Activated CD4-positive, alpha-beta T cell treated with anti-CD3 and anti-CD28 coated beads, Interleukin-2, Interleukin-6, amounts not matched to agents 100 ng/mL and 50 ng/mL, durations not matched to agents 16 hours and 8 hours (primary cell): ENCODE measurements around the gene AMBRA1.
"Not testable (repeated sequence)": the region's sequence is repeated elsewhere in the genome, so short reads cannot be mapped to it uniquely, and the experiment has no call there.

Source experiments
- DNase-seq: peaks from one replicate; pipeline ENCODE4 v3.0.0-alpha.2; 2020

Gene AMBRA1

DNA sequence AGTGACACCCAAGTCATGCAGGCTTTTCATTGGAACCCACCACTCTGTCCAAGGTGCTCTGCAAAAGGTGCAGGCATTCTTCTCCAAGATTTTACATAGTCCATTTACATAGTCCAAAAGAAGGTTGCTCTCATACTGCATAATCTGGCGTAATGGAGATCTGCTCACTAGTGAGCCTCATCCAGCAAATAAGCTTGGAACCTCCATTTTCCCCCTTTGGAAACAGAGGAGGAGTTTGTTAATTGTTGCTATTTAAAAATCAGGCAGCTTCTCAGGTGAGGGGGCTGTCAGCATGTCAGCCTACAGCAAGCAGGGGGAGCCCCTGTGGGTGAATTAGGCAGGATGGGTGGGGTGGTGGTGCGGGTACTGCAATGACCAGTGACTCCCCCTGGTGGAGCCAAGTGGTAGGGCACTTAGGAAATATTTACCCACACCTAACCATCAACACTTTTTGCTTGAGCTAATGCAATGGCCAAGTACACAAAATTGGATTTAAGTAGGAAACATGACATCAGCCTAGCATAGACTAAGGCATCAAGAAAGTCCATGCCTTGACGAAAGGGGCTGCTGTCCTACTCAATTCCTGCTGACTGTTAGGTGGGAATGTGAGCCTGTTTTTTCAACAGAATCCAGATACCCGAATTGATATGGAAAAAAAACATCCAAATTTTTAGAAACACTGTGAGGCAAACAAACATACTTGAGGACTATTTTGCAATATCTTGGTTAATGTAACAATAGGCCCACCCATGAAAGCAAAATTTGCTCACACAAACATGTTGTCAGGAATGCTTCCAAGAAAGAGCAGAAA, 64.5 kb downstream of the AMBRA1 start:
- peak; percentile 79 for DNase-seq

- peak; percentile 12 for DNase-seq
Measured at GRCh38 chr11:46528445-46529094, 65.3 kb downstream of the AMBRA1 start.

DNA sequence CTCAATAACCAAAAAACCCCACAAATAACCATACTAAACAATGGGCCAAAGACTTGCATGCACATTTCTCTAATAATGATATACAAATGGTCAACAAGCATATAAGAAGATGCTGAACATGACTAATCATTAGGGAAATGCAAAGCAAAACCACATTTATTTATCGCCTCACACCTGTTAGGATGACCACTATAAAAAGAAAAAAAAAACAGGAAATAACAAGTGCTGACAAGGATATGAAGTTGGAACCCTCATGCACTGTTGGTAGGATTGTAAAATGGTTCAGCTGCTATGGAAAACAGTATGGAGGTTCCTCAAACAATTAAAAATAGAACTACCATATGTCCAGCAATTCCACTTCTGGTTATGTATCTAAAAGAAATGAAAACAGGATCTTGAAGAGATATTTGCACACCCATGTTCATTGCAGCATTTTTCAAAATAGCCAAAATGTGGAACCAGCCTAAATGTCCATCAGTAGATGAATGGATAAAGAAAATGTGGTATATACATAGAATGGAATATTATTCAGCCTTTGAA, 66.2 kb downstream of the AMBRA1 start:
- no peak for DNase-seq

- DNase-seq, result no peak
Measured at GRCh38 chr11:46526216-46527215, 67.3 kb downstream of the AMBRA1 start.

DNA sequence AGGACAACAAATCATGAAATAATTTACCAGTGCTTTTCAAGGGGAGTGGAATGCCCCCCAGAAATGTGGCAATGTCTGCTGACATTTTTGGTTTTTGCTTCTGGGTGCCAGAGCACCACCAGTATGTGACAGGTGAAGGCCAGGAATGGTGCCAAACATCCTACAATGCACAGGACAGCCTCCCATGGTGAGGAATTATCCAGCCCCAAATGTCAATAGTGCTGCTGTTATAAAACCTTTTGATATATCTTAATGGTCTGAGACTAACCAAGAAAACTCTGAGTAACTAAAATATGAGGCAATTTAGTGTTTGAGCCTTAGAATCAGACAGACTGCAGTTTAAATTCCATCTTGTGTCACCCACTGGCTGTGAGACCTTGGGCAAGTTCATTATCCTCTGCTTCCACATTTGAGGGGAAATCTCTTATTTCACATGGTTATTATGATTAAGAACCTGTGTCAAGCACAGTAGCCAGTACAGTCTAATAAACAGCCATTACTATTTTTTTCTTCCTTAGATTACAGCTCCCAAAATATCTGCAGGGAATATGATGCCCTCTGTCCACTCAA, 69.5 kb downstream of the AMBRA1 start:
- DNase-seq, result no peak

DNA sequence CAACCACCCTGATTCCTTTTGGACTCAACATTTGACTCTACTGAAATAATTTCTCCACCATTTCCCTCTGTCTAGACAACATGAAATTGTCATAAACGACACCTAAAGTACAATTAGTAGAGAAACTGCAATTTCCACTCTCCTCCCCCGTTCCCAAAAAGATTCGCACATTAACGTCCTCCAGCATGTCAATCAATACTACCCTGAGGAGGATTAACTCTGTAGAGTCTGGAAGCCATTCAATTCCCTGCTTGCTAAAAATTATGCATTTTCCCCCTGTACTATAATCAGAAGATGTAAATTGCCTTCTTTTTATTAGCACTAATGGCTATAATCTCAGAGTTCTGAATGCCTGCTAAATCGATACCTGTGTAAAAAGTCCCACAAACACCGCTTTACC, 70.5 kb downstream of the AMBRA1 start:
- DNase-seq, result no peak

DNA sequence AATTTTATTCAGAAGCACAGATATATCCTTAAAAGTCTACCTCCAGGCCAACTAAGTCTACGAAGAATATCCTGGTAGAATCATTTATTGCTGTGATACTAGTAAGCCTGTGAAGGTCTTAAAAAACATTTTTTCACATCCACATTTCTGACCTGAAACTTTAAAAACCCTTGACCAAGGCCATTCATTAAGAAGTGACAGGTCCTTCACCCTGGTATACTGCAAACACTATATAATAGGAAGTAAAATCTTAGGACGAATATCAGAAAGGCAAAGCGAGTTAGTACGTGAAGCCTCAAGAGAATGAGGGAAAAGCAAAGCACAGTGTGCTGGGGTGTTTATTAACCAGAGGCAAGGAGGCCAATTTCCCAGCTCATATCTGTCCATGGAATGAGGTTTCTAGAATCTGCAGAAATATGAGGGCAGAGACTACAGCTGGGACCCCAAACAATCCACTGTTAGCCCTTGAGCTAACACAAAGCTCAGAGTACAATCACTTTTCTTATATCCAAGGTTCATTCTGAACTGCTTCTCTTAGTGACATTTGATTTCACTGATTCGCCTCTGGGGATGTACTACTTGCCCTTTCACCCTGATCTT, 71.0 kb downstream of the AMBRA1 start:
- DNase-seq, result no peak

- no peak for DNase-seq
Measured at GRCh38 chr11:46521961-46522681, 71.7 kb downstream of the AMBRA1 start.

DNA sequence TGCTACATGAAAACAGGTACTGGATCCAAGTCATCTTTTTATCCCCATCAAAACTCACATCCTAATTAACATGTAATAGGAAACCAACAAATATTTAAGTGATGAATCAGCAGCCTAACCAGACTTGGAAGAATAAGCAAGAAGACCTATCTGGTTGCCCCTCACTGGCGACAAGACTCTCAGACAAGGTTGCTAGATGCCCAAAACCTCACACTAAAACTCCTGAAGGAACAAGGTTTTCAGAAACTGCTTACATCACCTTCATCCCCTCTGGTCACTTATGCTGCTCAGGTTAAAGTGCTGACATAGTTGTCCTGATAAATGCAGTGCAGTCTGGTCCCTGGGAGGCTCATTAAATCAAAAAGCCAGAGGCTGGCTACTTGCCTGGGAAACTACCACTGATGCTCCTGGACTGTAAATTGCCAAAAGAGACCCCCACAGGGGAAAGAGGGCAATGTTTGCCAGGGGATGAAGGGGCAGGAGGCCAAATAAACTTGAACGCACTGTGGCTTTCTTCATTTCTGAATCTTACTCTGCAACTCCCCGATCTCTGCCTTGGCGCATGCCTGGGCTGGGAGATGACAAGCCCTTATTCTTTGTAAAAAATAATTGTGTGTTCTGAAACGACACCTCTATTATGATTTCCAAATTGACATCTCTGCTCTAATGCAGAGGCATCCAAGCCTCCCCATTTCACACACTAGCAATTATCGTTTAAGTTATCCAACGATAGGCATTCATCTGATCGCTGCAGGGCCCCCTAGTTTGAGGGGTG, 72.7 kb downstream of the AMBRA1 start:
- no peak for DNase-seq

- no peak for DNase-seq
Measured at GRCh38 chr11:46519351-46519750, 74.5 kb downstream of the AMBRA1 start.

DNA sequence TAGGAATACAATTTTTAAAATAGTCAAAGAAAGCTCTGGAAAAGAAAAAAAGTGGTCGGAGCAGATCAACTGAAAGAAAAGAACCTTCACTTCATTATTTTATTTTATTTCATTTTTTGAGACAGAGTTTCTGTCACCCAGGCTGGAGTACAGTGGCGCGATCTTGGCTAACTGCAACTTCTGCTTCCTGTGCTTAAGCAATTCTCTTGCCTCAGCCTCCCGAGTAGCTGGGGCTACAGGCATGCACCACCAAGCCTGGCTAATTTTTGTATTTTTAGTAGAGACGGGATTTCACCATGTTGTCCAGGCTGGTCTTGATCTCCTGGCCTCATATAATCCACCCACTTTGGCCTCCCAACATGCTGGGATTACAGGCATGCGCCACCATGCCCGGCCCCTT, 74.9 kb downstream of the AMBRA1 start:
- not testable (repeated sequence) for DNase-seq

GRCh38 chr11:46514370-46514769, 79.5 kb downstream of the AMBRA1 start:
- no peak for DNase-seq

GRCh38 chr11:46513934-46514342, 79.9 kb downstream of the AMBRA1 start:
- DNase-seq, result no peak

DNA sequence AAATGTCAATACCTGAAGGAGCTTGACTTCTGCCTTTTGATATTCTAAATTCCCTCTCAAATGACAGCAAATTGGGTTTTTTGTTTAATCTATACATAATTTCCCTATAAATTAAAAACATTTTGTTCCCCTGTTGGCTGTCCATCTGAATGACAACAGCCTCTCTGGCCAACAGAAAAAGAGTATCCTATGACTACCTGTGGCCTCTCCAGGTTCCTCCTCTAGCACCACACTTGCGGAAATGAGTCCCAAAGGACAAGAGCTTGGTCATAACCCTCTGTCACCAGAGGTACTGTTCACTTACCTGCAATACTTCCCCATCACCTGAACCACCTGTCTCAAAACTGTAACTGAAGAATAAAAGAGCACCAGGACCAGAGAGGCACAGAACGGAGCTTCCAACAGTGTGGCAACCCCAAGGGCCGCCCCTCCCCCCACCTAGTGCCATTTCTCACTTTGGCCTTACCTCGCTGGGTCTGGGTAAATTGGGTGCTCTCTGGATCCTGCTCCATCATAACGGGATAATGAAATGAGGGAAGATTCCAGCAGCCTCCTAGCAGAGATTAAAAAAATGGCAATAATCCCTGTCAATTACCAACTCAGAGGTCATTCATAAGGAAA, 81.5 kb downstream of the AMBRA1 start:
- no peak for DNase-seq

DNA sequence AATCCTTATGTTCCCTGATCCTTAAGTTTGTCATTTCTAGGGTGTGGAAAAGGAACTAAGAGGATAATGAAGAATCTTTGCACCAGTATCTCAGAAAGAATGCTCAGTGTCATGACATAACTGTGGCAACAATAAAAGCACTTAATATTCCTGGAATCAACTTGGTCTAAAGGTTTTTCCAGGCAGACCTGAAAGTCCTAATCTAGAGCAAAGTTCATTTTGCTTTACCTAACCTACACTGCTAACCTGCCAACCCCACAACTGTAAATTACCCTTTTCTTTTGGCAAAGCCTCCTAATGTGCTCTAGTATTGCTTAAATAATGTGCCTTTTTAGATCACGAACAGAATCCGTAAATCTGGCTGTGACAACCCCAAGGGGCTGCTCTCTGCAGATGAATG, 82.5 kb downstream of the AMBRA1 start:
- no peak for DNase-seq

DNA sequence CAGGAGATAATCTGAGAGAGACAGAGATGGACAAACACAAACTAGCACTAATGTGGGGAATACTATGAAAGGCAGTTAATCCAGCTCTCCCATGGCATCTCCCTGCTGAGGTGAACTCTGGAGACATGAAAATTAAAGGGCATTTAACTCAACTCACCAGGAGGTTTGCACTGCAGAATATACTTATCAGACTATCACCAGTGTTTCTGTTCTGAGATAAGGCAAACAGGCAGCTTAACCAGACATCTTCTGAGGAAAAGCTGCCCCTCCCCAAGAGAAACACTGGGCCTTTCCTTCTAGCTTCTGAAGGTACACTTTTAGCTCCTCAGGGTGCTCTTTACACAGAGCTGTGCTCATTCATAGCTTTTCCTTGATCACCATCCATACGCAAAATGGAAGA, 85.5 kb downstream of the AMBRA1 start:
- DNase-seq, result no peak

DNA sequence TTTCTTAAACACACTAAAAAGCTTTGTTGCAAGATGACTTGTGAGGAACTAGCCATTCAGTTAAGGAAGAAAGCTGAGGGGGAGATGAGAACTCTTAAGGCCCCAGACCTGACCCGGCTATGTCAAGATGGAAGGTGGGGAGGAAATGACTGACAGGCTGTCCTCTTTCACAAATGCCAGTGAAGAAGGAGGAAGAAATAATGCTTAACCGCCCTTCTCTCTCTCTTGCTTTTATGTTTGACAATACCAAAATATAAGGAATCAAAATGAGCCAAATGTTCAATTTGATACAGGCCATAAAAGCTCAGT, 87.4 kb downstream of the AMBRA1 start:
- DNase-seq, result peak; percentile 15

DNA sequence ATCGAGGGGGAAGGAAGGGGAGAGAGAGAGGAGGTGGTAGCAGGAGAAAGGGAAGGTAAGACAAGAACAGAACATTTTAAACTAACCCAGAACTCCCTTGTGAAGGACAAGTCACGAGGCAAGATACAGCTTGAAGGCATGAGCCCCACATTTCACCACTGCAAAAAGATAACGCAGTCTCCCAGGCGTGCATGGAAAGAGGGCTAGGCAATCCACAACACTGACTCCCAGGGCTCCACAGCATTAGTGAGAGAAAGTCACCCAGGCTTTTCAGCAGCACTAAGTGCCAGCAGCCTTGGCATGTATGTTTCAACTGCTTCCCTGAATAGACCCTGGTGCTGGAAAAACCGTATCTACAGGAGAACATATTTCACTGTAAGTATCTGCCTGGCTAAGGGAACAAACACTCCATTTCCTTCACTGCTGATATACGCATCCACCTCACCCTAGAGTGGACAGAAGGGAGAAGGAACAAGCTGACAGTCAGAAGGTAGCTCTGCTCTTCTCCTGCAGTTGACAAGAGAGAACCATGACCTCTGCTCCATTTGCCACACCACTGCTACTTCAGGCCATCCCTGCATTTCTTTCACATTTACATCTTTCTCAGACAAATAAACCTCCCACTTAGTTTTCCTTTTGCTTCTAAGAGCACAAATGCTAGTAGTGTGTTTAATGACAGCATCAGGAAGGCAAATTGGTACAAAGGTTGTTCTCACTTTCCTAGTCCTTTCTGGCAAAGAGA, 87.9 kb downstream of the AMBRA1 start:
- DNase-seq, result no peak

- peak; percentile 56 for DNase-seq
Measured at GRCh38 chr11:46504817-46505613, 88.8 kb downstream of the AMBRA1 start.
